GM12878 (cell line): ENCODE measurements around the gene RARS2. TPM values are rescaled to one million over a fixed set of nuclear protein-coding genes. Genes with fewer than 3 reads are reported as not detected.
"Not testable (repeated sequence)": the region's sequence is repeated elsewhere in the genome, so short reads cannot be mapped to it uniquely, and the experiment has no call there.

Experiments used
- ATAC-seq: fragments of 200-7000 bp; cut with Tn5 transposase; 3 replicates; pipeline ENCODE4 v1.9.1; 2020; ENCODE audit warnings: mild to moderate bottlenecking, moderate library complexity
- BruUV-seq: library from RNA; stranded (reverse); fragments of 400-500 nt; replicated peaks from 2 replicates; lab custom pipeline; 2021; lab: Mats Ljungman, UMichigan
- CTCF ChIA-PET: fragments of 300-600 bp; sonication (Branson Sonifier 250); formaldehyde crosslinking; extraction: SDS; loops from one replicate; lab custom pipeline; 2021; ENCODE audit warnings: inconsistent platforms; lab: Yijun Ruan, JAX
- POLR2A ChIA-PET: fragments of 350-600 bp; formaldehyde crosslinking; extraction: SDS; loops from one replicate; lab custom pipeline; 2021; ENCODE audit warnings: inconsistent platforms; lab: Charles Lee
- RAD21 ChIA-PET: fragments of 300-600 bp; sonication (Branson Sonifier 250); formaldehyde crosslinking; loops from one replicate; lab custom pipeline; 2023; ENCODE audit warnings: antibody characterized with exemption; ENCODE audit not compliant: unreplicated experiment; lab: Charles Lee
- SMC1A ChIA-PET: fragments of 300-600 bp; sonication (Branson Sonifier 250); formaldehyde crosslinking; loops from one replicate; lab custom pipeline; 2023; ENCODE audit not compliant: unreplicated experiment, uncharacterized antibody; lab: Charles Lee
- DNase-seq: peaks from one replicate; pipeline ENCODE4 v3.0.0-alpha.2; 2011; ENCODE audit warnings: low read depth, low spot score
- FAIRE-seq: peaks from 3 replicates; lab custom pipeline; 2011; peaks lifted over from hg19 to GRCh38; lab: Jason Lieb, UNC
- H2AFZ ChIP-seq: 2 replicates; pipeline ENCODE4 v1.6.0; 2011; ENCODE audit warnings: low read depth, low read length, control low read depth; ENCODE audit not compliant: control insufficient read depth
- H3K27ac ChIP-seq: 2 replicates; pipeline ENCODE4 v1.5.1; 2011; ENCODE audit warnings: control low read depth; ENCODE audit not compliant: control insufficient read depth, insufficient read depth
- H3K27me3 ChIP-seq, 2 experiments: replicated peaks in 1 of 2; 2 replicates each; pipeline versions ENCODE4 v1.6.0 to v1.6.1; 2011; ENCODE audit warnings: low read length in 1 of 2; ENCODE audit not compliant: control insufficient read depth in 2 of 2, insufficient read depth in 2 of 2
- H3K36me3 ChIP-seq, 2 experiments: 2 replicates each; pipeline ENCODE4 v1.5.1; 2011; ENCODE audit warnings: low read length in 1 of 2; ENCODE audit not compliant: control insufficient read depth in 2 of 2, insufficient read depth in 2 of 2
- H3K4me1 ChIP-seq: 2 replicates; pipeline ENCODE4 v1.6.1; 2011; ENCODE audit warnings: mild to moderate bottlenecking, low read length, moderate library complexity, mixed read lengths; ENCODE audit not compliant: control insufficient read depth, insufficient read depth
- H3K4me2 ChIP-seq: 2 replicates; pipeline ENCODE4 v1.6.0; 2011; ENCODE audit warnings: control low read depth; ENCODE audit not compliant: control insufficient read depth, insufficient read depth
- H3K4me3 ChIP-seq: fragments of 200-600 bp; sonication (generic); 2 replicates; pipeline ENCODE4 v1.5.1; 2016
- H3K79me2 ChIP-seq: 2 replicates; pipeline ENCODE4 v1.6.0; 2011; ENCODE audit warnings: low read length; ENCODE audit not compliant: control insufficient read depth, insufficient read depth
- H3K9ac ChIP-seq: 2 replicates; pipeline ENCODE4 v1.8.0; 2011; ENCODE audit warnings: low read length, control low read depth, mixed read lengths; ENCODE audit not compliant: control insufficient read depth, insufficient read depth
- H3K9me3 ChIP-seq: replicated peaks from 3 replicates; pipeline ENCODE4 v1.5.1; 2011; ENCODE audit warnings: mild to moderate bottlenecking, low read length; ENCODE audit not compliant: control insufficient read depth, insufficient read depth
- H4K20me1 ChIP-seq: 2 replicates; pipeline ENCODE4 v1.6.0; 2011; ENCODE audit not compliant: control insufficient read depth, insufficient read depth
- E4F1 ChIP-seq: fragments of 450-650 bp; IDR thresholded peaks from 2 replicates; pipeline ENCODE4 v1.6.1; 2018; ENCODE audit warnings: borderline replicate concordance, mild to moderate bottlenecking; ENCODE audit not compliant: partially characterized antibody
- MXI1 ChIP-seq: fragments of 150-350 bp; IDR thresholded peaks from 2 replicates; pipeline ENCODE4 v1.6.1; 2011; ENCODE audit warnings: low read depth, mild to moderate bottlenecking, inconsistent platforms, low read length, improper control_type of control experiment
- PKNOX1 ChIP-seq: fragments of 450-650 bp; IDR thresholded peaks from 2 replicates; pipeline ENCODE4 v1.6.1; 2016; ENCODE audit warnings: mild to moderate bottlenecking
- PML ChIP-seq: IDR thresholded peaks from 2 replicates; pipeline ENCODE4 v1.6.1; 2012; ENCODE audit warnings: low read length, inconsistent platforms
- RAD21 ChIP-seq: IDR thresholded peaks from 2 replicates; pipeline ENCODE4 v1.6.1; 2011; ENCODE audit warnings: mild to moderate bottlenecking, low read depth, low read length, moderate library complexity; ENCODE audit not compliant: insufficient read depth
- ZZZ3 ChIP-seq: IDR thresholded peaks from 2 replicates; pipeline ENCODE4 v1.6.1; 2011; ENCODE audit warnings: low read depth; ENCODE audit not compliant: control insufficient read depth, insufficient read length
- WGBS: methylation state at CpG from one replicate; pipeline ENCODE4 v1.1.6; 2016; ENCODE audit warnings: low lambda C conversion rate; ENCODE audit not compliant: insufficient replicate concordance, insufficient coverage; ENCODE audit errors: missing lambda C conversion rate; 5-methylcytosine and 5-hydroxymethylcytosine counted together
- in situ Hi-C: fragments of 300-500 bp; cut with MboI; formaldehyde crosslinking; loops from 9 replicates; pipeline ENCODE4 v1.14.3; 2018; ENCODE audit warnings: mixed read lengths
- intact Hi-C: fragments of 100-400 bp; cut with micrococcal nuclease; formaldehyde crosslinking; loops from one replicate; pipeline ENCODE4 v1.14.2; 2022; ENCODE audit not compliant: unreplicated experiment
- polyA plus RNA-seq, 11 experiments: library from polyadenylated mRNA; depleted of rRNA in 4 of 11; unstranded in 6 of 11; stranded (reverse) in 5 of 11; fragments of >200 nt; fragmentation: Nextera tagmentation in 4 of 11; fragmentation: Illumina TruSeq in 1 of 11; extraction: Ambion mirVana in 4 of 11; extraction: Trizol in 1 of 11; gene quantifications; 1 replicate in 1 of 11; 2 replicates in 10 of 11; pipeline versions ENCODE4 v1.2.1 to v1.2.3, GENCODE V29; 2011 to 2016; ENCODE audit warnings: inconsistent platforms in 2 of 11, missing spikeins in 2 of 11, low read depth in 1 of 11
- total RNA-seq, 4 experiments: library from RNA; depleted of rRNA in 3 of 4; stranded (reverse); fragments of >200 nt in 3 of 4; fragmentation: Illumina TruSeq in 1 of 4; extraction: Trizol in 1 of 4; gene quantifications; 2 replicates each; pipeline versions ENCODE4 v1.2.1 to v1.2.3, GENCODE V29; 2013 to 2021

The RARS2 gene
- total and polyA plus RNA-seq, 10 of the 15 experiments (the other 5 are each of a cell fraction or from before 2014, with no cell fraction given), result 18.3 to 54.2 (median 36.8) TPM

DNA sequence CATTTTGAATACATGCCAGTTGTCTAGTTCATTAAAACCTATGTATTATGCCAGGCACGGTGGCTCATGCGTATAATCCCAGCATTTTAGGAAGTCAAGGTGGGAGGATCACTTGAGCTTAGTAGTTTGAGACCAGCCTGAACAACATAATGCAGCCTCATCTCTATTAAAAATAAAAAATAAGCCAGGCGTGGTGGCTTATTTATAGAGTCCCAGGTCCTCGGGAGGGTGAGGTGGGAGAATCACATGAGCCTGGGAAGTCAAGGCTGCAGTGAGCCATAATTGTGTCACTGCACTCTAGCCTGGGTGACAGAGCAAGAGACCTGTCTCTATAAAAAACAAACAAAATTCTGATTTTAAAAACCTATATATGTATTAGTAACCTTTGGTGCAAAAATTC is 27.6 kb upstream of the RARS2 start:
- in situ Hi-C loops, result no loop called here
- Histone ChIP-seq H3K4me2 (no peak overlapping the region), H4K20me1 (no peaks in the 10 kb centered on the region), H2AFZ (no peak overlapping the region), H3K9me3 (no peaks in the 10 kb centered on the region; the same call in 2 of the 3 replicates), H3K36me3 (peaks cover 3 to 9% of the 10 kb centered on the region in 2 experiments; a peak in 3 of 4 replicates), H3K79me2 (no peaks in the 10 kb centered on the region), H3K9ac (no peak overlapping the region), H3K27ac (no peak overlapping the region), H3K4me1 (no peaks in the 10 kb centered on the region), H3K4me3 (no peak overlapping the region), H3K27me3 (no peaks in the 10 kb centered on the region)
- TF ChIP-seq E4F1, result no peak
- TF ChIP-seq MXI1, result no peak
- TF ChIP-seq PML, result no peak
- TF ChIP-seq RAD21, result no peak
- no peak for TF ChIP-seq PKNOX1
- no peak for TF ChIP-seq ZZZ3
- RAD21 ChIA-PET, result interaction anchor here (0.8 kb wide), 1 partner anchor 9 kb away, joined by 3 read pairs; no protein-coding TSS in a partner anchor
- FAIRE-seq (no peak), ATAC-seq (no peak), DNase-seq (no peak)
- CTCF ChIA-PET, result interaction anchor here (0.6 to 2.1 kb wide), 2 partner anchors 12 to 551 kb away, joined by 3 to 8 read pairs; no protein-coding TSS in a partner anchor
- no TSS peak for BruUV-seq
- 95% methylated on average over 4 of the region's 4 CpGs for WGBS
- POLR2A ChIA-PET, result no interaction called here
- intact Hi-C loops, result no loop called here
- SMC1A ChIA-PET, result interaction anchor here (1.8 kb wide), 1 partner anchor 18 kb away, joined by 5 read pairs; no protein-coding TSS in a partner anchor

GRCh38 chr6:87613018-87613417 is 23.2 kb upstream of the RARS2 start:
- H4K20me1 ChIP-seq, DNase-seq, ATAC-seq, RAD21 ChIA-PET, H3K9me3 ChIP-seq, H2AFZ ChIP-seq, H3K4me1 ChIP-seq, H3K79me2 ChIP-seq, H3K4me2 ChIP-seq, H3K27ac ChIP-seq, H3K9ac ChIP-seq, FAIRE-seq, H3K4me3 ChIP-seq, POLR2A ChIA-PET, in situ Hi-C loops, H3K27me3 ChIP-seq, BruUV-seq, intact Hi-C loops: not testable (repeated sequence)
- WGBS, result 90% methylated on average over 2 of the region's 2 CpGs
- SMC1A ChIA-PET, result interaction anchor here (1.0 kb wide), 1 partner anchor 86 kb away, joined by 3 read pairs; no protein-coding TSS in a partner anchor
- peaks cover 3 to 10% of the 10 kb centered on the region in 2 experiments; a peak in 3 of 4 replicates for H3K36me3 ChIP-seq
- CTCF ChIA-PET, result interaction anchor here (1.1 kb wide), 1 partner anchor 9 kb away, joined by 3 read pairs; no protein-coding TSS in a partner anchor
